GM19023 (cell line): ENCODE data around the gene FLVCR2.

Experiments used
- ATAC-seq: cut with Tn5 transposase; IDR thresholded peaks from one replicate; pipeline ENCODE4 v1.9.1; 2021; ENCODE audit warnings: mild to moderate bottlenecking, moderate library complexity; ENCODE audit not compliant: unreplicated experiment

The FLVCR2 gene, protein sequence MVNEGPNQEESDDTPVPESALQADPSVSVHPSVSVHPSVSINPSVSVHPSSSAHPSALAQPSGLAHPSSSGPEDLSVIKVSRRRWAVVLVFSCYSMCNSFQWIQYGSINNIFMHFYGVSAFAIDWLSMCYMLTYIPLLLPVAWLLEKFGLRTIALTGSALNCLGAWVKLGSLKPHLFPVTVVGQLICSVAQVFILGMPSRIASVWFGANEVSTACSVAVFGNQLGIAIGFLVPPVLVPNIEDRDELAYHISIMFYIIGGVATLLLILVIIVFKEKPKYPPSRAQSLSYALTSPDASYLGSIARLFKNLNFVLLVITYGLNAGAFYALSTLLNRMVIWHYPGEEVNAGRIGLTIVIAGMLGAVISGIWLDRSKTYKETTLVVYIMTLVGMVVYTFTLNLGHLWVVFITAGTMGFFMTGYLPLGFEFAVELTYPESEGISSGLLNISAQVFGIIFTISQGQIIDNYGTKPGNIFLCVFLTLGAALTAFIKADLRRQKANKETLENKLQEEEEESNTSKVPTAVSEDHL

DNA sequence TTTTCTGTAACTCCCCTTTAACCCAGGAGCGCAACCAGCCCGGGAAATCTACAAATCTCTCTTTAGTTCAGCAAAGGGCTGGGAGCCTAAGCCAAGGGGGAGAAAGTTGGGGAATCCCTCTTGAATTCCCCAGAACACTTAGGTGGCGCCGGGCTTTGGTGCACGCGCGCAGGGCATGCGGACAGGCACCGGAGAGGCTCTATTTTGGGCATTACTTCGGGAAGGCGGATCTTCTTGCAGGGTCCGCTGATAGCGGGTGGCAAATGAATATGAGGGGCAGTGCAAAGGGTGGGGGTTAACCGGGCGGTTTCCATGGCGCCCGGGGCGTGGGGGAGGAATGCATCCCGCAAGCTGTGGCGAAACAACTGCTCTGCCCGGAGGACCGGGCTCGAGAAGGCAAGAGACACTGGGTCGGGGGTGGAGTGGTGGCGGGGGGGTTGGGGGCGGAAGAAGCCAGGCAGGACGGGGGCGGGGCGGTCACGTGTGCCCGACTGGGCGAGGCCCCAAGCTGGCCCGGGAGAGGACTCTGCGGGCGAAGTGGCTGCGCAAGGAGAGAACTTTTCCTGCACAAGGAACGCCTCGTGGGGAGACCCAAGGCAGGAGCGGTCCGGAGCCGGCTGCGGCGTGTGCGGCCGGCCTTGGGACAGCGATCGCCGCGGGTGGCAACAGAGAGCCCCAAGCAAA, at the start of gene FLVCR2:
TSS of gene FLVCR2 (plus strand) at position 519 of the 684 bp plus-strand sequence. CDS start 353 bp downstream, outside the sequence.
- peak; percentile 46 for ATAC-seq

DNA sequence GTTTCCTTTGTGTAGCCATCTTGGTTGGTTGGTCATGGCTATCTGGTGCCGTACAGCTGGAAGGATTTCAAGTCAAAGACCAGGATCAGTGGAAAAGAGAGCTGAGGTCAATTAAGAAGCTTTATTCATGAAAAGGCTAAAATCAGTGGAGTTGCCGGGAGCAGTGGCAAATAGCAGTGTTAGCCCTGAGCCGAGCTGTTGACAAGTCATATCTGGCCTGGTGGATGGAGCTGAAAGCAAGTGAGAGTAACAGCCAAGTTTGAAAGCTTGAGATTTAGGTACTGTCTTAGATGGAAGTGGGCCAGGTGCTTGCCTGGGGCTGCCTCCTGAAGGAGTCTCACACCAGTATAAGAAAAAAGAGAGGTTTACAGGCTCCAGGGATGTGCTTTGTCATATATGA, 47.2 kb upstream of the FLVCR2 start:
- no peak for ATAC-seq

DNA sequence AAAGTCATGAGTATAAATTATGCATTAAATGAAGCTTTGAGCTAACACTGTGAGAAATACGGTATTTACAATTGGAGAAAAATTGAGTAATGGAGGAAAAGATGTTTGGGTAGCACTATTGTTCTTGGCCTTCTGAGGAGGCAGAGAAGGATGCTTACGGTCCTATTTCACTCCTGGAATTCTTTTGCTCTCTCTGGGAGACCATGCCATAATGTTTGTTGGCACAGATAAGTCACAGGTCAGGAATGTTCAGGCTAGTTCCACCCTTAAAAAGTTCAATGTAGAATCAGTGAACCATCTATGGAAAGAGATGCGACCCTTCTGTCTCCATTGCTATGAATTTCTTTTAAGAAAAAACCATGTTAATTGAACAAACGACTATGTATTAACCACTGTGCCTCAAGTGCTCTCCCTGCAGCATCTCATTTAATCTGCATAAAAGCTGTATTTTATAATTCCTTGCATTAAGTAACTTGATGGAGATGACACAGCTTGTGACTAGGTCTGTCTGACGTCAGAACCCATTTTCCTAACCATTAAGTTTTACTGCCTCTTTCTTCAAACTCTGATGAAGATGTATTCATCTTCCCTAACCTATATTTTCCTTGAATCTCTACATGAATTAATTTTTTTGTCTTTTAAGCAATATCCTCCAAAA, 46.6 kb upstream of the FLVCR2 start:
- no peak for ATAC-seq

DNA sequence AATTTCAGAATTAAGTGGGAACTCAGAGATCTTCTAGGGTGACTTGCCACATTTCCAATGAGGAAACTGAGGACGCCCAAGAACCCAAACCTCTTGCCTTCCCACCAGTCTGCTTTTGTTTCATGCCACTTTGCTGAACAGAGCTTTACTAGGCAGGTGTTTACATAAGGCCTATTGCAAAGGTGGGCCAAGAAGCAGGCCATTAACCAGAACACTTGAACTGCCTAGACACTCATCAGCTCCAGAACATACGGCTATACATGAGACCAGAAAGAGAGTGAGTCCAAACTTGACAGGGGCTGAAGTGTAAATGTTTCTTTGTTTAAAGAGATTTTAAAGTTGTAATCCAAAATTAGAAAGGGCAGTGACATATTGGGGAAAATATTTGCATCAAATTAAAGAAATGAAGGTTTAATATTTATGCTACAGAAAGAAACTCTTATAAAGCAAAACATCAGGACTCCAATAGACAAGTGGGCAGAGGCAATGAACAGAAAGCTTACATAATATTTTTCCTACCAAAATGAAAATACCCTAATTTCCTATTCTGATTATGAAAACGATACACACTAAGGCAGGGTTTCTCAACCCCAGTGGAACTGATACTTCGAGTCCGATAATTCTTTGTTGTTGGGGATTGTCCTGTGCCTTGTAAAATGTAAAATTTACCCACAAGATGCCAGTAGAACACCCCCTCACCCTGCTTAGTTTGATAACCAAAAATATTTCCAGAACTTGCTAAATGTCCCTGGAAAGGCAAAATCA, 44.4 kb upstream of the FLVCR2 start:
- no peak for ATAC-seq

DNA sequence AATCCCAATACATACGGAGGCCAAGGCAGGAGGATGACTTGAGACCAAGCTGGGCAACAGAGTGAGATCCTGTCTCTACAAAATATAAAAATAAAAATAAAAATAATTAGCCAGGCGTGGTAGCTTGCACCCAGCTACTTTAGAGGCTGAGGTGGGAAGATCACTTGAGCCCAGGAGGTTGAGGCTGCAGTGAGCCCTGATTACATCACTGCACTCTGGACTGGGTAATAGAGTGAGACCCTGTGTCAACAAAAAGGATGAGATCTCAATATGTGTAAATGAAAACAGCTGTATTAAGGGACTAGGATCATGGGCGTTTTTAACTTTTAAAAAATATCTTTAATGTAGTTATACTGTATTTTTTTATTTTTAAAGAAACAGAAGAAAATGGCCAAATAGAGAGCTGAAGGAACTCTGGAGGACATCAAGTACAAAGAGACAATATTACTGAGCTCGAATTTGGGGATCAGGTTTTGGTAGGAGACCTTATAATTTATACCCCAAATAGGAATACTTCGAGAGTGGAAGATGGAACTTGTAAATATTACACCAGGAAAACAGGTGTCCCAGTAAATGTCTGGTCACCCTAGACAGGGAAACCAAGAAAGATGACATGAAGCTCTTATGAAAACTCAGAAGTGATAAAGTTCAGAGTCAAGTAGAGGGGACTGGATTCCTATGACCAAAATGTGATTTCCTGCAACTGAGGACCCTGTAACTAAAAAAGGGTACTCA, 43.1 kb upstream of the FLVCR2 start:
- ATAC-seq = no peak

DNA sequence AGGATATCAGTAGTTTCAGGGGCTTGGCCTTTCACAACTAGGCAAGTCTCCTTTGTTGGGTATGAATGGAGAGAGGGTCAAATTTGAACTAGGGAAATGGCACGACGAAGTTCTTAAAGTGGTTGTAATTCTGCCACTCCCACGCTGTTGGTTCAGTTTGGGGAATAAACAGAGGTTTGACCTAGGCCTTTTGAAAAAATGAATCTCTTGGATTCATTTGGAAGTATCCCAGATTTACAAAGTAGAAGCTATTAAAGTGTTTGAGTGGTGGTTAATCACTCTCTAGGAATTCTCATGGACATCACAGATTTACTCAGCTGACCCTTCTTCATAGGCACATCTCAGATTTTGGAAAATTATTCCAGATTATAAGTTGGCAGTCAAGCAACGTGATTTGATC, 41.3 kb upstream of the FLVCR2 start:
- ATAC-seq = no peak

DNA sequence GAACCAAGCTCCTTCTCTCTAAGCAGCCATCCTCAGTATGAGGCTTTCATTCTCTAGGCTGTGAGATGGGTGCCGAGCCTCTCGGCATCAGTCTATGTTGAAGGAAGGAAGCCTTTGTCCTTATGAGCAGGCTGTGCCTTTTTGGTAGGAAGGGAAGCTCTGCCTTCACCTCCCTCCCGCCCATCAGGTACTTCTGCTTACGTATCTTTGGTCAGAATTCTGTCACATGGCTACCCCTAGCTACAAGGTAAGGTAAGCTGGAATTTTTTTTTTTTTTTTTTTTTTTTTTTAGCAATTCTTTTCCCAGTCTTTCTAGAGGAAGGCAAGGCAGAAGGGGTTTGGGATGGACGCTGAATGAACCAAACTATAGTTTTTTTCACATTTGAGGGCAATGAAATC, 39.3 kb upstream of the FLVCR2 start:
- no peak for ATAC-seq

DNA sequence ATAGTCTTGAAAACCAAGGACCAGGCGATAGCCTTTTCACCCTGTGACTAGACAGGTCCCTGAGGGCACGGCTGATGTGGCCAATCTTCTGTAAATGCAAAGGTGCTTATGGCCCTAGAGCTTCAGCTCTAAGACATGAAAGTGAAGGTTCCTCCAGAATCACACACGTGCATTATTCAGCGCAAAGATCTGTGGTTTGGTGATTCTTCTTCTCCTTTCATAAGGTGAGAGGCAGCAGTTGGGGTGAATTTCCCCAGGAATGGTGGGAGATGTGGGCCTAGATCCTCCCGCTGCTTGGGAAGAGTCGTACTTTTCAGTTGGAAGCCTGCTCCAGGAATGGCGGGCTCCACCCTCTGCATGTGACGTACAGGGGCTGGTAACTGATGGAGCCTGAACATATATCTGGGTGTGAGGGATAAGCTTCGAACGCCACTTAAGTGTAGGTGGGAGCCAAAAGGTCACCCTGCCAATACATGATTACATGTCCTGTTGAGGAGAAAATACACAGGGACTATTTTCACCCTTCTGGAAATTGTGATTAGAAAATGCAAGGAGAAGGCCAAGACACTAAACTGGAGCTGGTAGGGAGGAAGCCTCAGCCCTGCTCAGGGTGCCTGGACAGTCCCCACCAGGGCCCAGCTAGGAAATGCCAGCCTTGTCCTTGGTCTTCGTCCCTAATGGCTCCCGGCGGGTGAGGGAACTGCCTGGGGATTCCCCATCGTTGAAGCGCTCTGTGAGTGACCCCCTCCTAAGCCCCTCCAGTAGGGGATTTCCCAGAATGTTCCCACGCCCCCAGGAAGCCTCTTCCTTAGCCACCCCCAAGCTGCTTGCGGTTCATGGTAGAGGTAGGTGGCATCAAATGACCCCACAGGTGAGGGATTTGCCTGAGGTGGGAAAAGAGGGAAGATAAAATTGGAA, 38.6 kb upstream of the FLVCR2 start:
- peak; percentile 38 for ATAC-seq

DNA sequence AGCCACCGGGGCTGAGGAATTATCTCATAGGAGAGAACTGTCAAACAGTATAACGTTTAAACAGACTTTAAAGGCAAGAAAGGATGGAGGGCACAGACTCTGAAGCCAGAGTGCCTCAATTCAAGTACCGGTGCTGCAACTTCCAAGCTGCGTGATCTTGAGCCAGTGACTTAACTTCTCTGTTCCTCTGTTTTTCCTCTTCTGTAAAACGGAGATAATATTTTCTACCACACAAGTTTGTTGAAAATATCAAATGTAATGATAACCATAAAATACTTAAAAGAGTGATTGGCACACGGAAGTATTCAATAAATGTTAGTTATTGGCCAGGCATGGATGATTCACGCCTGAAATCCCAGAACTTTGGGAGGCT, 38.0 kb upstream of the FLVCR2 start:
- no peak for ATAC-seq

DNA sequence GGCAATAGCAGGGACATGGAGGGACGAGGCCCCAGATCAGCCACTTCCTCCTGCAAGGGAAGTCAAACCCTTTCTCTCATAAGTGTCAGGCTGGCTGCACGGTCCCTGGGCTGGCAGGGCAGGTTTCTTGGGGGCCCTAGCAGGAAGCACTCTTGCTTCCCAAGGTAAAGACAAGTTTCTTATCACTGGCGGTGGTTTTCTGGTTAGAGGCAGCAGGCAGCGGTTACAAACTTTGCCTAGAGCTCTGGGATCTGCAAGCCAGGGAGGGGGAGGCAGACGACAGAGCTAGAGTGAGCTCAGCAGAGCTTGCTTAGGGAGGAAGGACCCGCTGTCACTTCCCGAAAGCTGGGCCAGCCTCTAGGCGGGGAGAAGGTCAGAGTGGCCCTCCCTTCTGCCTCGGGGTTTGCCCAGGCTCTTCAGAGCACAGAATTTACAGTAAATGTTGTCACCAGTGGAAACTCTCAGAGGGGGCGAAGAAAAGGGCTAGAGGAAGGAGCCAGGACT, 35.8 kb upstream of the FLVCR2 start:
- ATAC-seq = peak; percentile 71

DNA sequence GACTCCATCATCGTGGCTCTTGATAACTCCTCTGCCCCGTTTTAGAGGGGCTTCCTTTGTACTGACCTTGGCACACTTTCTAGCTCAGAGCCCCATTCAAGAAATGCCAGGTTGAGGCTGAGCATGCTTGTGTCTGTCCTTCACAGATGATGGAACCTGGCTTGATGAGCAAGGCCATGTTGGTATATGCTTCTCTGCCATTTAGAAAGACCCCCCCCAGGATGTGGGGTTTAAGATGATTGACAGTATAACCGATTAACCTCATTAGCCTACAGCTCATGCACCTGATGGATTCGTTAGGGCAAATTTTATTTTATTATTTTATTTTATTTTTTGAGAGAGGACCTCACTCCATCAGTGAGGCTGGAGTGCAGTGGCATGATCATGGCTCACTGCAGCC, 35.2 kb upstream of the FLVCR2 start:
- no peak for ATAC-seq

DNA sequence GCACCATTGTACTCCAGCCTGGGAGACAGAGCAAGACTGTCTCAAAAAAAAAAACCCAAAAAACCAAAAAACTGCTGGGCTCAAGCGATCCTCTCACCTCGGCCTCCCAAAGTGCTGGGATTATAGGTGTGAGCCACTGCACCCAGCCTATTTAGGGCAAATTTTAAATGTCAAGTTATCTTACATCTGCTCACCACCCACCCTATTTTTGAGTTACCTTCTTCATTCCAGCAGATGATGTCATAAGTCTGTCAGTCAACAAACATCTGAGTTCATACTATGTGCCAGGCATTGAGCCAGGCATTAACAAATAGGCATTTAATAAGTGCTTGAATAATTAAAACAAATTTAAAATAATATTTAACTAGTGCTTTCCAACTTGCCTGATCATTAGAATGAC, 34.6 kb upstream of the FLVCR2 start:
- no peak for ATAC-seq

DNA sequence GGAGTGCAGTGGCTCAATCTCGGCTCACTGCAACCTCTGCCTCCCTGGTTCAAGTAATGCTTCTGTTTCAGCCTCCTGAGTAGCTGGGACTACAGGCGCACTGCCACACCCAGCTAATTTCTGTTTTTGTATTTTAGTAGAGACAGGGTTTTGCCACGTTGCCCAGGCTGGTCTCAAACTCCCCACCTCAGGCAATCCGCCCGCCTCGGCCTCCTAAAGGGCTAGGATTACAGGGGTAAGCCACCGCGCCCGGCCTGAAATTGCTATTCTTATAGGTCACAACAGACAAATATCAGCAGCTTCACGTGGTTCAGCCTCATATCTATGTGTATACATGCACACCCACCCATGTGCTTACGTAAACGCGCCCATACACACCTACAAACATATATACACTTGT, 32.5 kb upstream of the FLVCR2 start:
- no peak for ATAC-seq

DNA sequence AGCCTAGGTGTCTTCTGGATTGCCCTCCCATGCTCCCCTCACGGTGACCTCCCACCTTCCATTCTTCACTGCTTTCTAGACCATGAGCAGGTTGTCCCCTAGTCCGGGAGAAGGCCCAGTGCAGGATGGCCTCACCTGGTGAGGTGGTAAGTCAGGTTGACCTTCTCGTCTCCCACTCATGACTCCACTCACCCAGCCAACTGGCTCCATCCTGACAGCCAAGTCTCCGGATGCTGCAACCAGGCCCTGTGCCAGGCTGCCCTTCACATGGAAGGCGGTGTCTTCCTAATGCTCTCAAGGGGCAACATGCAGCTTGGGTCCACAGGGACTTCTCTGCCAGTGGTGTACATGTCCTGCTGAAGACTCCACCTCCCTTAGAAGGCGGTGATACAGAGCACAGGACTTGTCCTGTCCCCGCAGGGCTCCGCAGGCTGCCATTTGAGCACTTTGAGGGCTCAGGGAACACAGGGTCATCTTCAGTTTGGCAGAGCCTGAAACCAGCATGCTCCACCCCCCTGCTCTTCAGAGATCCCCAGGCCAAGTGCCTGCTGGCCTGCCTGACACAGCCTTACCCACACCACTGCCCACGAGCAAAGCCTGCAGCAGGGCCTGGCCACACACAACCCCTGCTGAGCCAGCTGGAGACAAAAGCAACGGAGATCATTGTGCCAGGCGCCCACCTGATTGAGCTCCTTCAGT, 30.7 kb upstream of the FLVCR2 start:
- no peak for ATAC-seq

DNA sequence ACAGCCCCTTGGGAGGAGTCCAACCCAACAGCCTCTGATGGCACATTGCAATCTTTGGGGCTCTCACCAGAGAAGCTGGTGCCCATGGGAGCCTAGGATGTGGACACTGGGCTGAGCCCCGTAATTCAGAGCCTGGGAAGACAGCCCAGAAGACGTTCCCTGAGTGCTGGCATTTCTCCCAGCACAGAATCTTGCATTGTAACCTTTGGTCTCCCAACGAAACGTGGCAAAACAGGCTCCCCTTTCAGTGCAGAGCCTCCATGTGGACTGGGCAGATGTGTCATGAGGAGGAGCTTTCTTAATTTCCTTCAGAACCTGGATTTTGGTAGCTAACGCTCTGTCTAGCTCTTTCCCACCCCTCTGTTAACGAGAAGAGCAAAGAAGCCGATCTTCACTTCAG, 29.9 kb upstream of the FLVCR2 start:
- no peak for ATAC-seq

DNA sequence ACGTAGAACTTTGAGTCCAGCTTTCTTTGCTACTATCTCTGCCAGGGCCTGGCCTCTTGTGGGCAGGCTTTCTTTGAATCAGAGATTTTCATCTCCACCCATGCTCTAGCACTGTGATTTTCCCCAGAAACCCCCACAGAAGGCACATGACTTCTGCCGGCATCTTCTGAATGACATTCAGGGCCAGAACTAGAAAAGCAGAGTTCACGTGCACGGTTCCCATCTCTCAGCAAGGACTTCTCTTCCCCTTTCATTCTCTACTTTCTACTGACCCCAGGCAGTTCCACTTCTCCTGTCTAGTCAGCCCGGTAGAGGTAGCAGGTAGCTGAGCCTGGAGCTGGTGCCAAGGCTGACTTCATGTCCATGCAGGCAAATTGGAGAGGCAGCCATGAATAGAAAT, 29.3 kb upstream of the FLVCR2 start:
- ATAC-seq = peak; percentile 62

DNA sequence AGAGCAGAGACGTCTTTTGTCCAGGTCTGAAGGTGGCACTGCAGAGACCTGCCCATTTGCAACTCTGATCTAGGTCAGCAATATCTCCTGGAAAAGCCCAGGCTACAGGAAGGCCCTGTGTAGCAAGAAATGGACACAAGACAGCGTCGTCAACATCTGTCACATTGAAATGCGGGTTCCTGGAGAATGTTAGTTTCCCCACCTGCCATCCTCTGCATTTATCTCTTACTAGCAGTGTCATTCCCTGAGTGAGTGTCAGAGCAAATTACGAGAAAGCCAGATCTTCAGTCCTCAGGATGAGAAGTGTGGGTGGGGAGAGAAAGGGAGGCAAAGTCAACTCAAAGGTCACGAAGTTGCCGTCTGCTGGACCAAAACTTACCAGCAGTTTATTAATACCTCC, 27.4 kb upstream of the FLVCR2 start:
- no peak for ATAC-seq

DNA sequence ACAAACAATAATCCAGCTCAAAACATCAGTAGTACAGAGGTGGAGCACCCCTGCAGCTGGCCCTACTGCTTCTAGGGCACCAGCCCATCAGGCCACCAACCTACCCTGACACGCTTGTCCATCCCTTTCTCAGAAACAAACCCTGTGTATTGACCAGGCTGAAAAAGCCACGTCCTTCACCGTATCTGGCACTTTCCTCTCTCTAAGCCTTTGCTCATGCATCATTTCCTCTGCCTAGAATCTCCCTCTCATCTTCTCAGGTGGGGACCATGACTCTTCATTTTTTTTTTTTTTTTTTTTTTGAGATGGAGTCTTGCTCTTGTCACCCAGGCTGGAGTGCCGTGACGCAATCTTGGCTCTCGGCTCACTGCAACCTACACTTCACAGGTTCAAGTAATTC, 25.3 kb upstream of the FLVCR2 start:
- ATAC-seq = no peak
